GM21367 (cell line): Measurements from ENCODE around the gene TRAF7.

ENCODE experiments used
- ATAC-seq: cut with Tn5 transposase; IDR thresholded peaks from one replicate; pipeline ENCODE4 v1.9.1; 2021; ENCODE audit not compliant: unreplicated experiment

TRAF7 gene

DNA sequence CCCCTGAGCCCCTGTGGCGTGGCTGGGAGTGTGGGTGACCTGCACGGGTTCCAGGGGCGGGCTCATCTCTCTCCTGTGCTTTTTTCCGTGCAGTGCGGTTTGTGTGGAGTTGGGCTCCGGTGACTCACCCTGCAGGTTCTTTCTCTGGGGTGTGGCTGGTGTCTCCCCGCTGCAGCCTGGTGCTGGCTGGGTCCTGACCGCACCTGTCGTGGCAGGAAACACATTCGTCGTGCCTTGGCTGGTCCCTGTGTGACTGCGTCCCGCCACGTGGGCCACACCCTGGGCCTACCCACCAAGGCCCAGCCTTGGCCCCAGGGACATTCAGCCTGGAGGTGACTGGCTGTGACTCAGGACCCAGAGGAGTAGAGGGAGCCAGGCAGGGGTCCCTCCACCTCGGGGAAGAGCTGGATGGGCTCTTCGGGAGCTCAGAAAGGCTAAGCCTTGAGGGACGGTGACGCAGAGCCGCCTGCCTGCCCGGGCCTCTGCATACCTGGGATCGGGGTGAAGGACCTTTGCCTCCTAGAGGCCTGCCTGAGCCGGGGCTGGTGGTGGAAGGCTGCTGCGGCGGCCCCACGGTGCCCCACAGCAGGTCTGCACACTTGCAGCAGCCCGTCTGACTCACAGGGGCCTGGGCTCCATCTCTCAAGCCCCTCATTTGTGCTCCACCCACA is 7.8 kb downstream of the TRAF7 start:
- ATAC-seq = no peak

DNA sequence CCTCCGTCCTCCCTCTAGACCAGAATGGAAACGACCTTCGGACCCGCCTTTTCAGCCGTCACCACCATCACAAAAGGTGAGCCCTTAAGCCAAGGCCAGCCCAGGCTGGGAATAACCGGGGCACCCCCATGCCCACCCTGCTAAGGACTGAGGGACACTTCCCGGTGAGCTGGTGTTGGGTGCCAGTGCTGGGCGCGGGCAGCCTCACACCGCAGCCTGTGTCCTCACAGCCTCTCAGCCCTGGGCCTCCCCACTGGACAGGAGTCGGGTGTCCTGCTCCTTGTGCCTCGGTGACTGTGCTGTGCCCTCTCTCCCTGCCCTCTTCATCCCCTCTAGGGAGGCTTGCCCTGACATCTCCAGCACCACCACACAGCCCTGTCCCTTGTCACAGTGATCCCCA is 10.3 kb downstream of the TRAF7 start:
- ATAC-seq = no peak

DNA sequence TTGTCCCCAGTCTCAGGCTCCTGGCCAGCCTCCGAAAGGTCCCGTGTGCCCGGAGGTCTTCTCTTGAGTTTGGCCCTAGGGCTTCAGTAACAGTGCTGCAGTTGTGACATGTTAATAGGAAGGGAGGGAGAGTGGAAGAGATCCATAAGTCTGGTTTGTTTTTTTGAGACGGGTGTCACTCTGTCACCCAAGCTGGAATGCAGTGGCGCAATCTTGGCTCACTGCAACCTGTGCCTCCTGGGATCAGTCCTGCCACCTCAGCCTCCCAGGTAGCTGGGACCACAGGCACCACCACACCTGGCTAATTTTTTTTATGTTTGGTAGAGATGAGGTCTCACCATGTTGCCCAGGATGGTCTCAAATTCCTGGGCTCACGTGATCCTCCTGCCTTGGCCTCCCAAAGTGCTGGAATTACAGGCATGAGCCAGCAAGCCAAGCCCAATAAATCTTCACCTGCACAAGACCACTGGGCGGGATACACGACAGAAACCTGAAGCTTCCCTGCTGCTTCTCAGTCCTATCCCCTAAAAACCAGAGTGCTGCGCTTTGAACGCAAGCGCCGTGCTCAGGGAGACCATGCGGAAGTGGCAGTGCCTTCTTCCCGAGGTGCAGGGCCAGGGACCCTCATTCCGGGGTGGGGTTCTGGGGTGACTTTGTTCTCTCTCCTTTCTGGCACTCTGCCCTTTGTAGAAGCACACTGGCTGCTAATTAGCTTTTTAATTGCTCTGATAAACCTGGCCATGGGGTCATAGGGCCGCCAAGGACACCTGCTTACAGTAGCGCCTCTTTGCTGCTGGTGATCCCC is 10.9 kb downstream of the TRAF7 start:
- no peak for ATAC-seq

DNA sequence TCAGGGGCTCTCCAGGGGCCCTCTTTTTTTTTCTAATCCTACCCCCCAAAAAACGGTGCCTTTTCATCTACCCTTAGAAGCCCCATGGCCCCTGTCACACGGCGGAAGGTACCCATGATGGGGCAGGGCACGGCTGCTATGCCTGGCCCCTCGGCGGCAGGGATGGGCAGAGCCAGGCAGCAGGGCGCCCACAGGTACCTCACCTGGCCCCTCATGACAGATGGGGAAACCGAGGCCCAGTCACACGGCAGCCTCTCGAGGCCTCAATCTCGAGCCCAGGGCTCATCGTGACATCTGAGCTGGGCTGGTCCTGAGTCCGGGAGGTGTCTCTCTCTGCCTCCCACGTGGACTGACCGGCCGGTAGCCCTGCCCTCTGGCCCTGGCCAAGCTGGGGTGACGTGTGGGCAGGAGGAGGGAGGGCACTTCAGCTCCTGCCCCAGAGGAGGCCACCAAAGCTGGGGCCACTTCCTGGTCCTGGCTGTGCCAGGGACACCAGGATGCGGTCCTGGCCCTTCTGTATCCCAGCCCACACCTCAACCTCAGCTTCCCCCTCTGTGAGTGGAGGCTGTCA is 11.6 kb downstream of the TRAF7 start:
- no peak for ATAC-seq

DNA sequence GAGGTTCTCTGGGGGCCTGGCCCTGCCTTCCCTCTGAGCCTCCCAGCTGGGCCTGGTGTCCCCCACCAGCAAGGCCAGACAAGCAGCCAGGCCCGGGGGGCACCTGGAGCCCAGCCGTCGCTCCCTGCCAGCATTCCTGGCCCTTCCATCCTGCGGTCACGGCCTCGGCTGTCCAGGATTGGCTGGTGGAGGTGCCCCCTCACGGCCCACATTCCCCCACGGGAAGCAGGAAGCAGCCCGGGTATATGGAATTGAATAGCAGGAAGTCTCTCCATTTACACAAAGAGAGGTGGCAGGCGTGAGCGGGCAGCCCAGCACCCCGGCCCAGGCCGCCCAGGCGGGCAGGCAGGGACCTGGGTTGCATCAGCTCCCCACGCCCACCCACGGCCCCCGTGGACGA is 14.5 kb downstream of the TRAF7 start:
- ATAC-seq = no peak

DNA sequence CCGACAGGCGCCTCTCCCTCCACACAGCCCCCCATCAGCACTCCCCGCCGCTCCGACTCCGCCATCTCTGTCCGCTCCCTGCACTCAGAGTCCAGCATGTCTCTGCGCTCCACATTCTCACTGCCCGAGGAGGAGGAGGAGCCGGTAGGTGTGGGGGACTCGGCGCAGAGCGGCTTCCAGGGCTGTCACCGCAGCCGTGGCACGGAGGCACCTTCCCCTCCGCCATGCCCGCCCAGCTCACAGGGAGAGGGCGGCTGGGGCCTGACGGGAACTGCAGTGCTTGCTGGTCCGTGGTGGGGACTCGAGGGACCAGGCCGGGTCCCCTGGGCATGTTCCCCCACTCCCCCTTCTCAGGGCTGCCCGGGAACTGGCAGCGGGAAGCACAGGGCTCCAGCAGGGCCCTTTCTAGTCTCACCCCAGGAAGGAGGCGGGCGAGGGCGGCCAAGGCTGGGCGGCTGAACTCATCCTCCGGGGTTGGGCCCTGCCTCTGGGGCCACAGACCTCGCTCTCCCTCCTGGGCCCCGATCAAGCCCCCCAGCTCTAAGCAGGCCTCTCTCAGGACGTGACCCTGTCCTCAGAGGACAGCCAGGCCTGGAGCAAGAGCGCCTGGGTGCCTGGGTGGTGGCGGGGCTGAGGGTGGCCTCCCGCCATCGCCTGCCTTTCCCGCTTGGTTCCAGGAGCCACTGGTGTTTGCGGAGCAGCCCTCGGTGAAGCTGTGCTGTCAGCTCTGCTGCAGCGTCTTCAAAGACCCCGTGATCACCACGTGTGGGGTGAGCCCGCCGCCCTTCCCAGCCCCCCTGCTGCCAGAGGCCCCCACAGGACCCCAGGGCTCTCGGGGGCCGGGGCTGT is 15.2 kb downstream of the TRAF7 start:
- no peak for ATAC-seq

DNA sequence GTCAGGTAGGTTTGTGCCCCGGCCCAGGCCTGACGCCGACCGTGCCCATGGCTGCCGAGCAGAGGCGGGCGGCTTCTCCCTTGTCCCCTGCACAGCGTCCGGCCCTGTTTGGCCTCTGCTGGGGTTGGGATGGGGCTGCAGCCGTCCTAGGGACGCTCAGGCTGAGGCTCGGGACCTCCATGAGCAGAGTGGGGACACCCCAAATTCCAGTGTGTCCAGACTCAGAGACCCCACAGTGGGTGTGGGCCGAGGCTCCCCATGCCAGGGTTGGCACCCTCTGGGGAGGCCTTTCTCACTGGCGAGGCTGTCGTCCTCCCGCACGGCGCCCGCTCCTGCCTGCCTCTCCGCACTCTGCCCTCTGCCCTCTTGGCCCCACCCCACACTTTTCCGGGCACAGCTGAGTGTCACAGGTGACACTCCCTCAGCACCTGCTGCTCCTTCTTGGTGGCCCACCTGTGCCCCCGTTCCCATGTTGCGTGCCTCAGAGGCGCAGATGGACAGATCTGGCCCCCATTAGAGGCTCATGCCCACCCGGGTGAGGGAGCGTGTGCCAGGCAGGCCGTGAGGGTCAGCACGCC is 16.1 kb downstream of the TRAF7 start:
- no peak for ATAC-seq

DNA sequence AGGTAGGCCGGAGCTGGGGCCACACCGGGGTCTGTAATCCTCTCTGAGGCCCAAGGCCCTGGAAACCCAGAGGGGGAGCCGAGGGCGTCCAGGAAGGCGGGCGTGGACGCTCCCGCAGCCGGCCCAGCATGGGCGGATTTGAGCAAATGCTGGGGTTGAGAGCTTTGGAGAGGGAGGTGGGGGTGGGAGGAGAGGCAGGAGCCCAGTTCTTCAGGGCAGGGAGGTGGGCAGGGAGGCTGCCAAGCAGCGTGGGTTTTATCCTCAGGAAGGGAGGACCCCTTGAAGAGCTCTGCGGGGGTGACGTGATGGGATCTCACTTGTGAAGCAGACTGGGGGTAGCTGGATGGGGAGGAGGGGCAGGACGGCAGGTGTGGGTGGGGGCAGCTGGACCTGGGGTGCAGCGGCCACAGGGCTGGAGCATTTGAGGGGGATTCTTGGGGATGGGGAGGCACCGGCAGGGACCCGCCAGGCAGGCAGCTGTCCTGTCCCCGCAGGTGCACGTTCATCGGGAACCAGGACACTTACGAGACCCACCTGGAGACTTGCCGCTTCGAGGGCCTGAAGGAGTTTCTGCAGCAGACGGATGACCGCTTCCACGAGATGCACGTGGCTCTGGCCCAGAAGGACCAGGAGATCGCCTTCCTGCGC is 17.2 kb downstream of the TRAF7 start:
- ATAC-seq = no peak

DNA sequence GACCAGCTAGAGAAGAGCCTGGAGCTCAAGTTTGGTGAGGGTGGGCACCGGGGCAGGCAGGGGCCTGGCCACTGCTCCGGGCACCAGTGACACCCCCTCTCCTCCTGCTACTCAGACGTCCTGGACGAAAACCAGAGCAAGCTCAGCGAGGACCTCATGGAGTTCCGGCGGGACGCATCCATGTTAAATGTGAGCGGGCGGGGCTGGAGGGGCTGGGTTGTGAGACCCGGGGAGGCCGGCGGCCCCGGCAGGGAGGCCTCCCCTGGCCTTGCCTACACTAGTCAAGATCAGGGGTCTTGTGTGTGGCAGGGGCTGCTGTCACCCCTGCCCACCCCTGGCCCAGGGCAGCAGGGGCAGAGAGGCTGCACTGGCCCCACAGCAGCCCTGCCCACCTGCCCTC is 17.8 kb downstream of the TRAF7 start:
- no peak for ATAC-seq

DNA sequence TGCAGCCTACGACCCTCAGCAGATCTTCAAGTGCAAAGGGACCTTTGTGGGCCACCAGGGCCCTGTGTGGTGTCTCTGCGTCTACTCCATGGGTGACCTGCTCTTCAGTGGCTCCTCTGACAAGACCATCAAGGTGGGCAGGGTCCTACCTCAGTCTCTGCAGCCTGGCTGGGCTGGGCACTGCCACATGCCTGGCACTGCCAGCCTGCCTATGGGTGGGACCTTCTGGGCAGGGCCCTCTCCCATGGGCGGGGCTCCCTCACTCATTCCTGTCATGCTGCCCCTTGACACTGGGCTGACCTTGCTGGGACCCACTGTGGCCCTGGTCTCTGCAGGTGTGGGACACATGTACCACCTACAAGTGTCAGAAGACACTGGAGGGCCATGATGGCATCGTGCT is 18.3 kb downstream of the TRAF7 start:
- ATAC-seq = no peak

DNA sequence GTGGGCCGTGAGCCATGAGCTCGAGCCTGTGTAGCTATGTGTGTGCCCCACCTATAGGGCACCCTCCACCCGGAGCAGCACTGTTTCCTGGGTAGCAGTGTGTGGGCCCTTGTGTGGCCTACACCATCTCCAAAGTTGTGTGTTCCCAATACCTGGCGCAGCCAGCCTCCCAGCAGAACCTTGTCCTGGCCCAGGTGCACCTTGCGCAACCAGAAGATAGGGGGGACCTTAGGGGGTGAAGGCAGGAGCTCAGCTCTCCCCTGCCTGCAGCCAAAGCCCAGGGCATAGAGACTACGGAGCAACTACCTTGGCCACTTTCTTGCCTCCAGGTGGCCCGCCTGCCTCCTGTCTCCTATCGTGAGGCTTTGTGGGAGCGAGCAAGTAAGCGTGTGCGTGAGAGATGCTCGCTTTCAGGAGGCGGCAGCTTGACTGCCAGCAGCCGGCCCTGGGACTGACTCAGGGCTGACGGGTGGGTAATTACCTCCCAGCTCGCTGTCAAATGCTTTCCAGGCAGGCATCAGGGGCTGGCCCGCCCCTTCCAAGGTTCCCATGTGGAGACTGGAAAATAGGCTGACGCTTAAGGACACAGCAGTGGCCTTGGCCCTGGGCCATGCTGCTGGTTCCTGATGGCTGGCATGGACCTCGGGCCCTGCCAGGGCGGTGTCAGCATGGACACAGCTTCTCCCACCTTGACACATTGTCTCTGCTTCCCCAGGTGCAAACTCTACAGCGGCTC is 19.0 kb downstream of the TRAF7 start:
- no peak for ATAC-seq

DNA sequence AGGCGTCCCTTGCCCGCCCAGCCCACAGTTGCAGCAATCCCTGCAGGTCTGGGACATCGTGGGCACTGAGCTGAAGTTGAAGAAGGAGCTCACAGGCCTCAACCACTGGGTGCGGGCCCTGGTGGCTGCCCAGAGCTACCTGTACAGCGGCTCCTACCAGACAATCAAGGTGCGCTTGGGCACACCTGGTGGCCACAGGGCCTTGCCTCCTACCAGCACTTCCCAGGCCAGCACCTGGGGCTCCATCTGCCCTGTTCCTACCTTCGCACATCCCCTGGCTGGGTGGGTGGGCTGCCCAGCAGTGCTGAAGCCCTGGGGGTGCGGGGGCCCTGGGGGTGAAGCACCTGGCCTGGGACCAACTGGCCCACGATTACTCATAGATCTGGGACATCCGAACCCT is 19.9 kb downstream of the TRAF7 start:
- no peak for ATAC-seq

DNA sequence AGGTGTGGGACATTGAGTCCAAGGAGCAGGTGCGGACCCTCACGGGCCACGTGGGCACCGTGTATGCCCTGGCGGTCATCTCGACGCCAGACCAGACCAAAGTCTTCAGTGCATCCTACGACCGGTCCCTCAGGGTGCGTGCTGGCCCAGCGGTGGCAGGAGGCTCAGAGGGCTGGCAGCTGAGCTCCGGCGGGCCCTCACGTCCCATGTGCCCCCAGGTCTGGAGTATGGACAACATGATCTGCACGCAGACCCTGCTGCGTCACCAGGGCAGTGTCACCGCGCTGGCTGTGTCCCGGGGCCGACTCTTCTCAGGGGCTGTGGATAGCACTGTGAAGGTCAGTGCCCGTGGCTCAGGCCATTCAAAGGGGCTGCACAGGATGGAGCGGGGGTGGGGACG is 20.5 kb downstream of the TRAF7 start:
- no peak for ATAC-seq

DNA sequence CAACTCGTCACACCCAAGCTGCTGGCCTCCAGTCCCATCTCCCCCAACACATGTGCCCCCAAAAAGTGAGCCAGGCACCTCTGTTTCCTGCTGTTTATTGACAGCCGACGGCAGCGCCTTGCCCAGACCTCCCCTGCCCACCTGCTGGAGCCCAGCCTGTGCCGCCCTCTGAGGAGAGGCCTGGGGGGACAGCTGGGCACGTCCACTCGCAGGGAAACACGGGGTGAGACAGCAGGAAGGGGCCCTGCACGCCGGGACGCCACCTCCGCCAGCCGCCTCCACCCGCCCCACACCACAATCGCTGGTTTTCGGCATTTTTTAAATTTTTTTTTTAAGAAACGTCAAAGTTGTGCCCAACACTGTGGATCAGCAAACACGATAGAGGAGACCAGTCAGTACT is 21.5 kb downstream of the TRAF7 start:
- ATAC-seq = no peak

DNA sequence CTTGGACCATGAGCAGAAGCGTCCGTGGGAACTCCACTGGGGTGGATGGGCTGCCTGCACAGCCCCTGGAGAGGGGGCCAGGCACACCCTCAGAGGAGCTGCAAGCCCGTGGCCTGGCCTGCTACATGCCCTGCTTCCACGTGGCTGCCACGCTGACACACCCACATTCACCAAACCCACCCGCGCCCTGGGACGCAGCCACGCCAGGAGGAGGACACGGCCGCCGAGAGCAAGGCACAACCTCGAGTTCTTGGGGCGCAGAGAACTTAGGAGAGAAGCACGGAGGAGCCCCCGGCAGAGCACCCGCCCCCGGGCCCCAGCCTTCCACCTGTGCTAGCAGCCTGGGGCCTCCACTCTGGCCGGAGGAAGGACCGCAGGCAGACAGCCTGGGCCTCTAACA is 22.0 kb downstream of the TRAF7 start:
- ATAC-seq = no peak

DNA sequence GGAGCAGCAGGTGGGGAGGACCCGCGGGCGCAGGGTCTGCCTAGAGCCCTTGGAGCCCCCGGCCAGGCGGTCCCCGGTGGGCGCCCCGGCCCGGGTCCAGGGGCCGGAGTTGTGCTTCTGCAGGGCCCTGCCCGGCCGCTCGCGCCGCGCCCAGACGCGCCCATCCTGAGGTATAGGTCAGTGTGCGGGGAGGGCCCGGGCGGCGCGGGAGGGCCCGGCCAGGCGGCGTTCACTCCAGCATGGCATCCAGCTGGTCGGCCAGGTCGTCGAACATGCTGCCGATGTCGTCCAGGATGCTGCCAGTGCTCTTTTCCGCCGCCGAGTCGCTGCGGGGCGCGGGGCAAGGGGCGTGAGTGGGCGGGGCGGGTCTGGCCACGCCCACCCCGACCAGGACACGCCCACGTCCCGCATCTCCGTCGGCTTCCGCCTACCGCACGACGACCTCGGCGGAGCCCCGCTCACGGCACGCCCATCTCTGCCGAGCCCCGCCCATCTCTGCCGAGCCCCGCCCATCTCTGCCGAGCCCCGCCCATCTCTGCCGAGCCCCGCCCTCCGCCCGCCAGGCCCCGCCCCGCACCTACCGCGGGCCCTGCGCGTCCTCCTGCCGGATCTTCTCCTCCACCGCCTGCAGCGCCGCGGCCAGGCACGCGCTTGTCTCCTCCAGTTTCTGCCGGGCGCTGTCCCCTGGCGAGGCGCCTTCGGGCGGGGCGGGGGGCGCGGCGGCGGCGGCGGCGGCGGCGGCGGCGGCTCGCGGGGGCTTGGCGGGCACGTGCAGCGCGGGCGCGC is 22.9 kb downstream of the TRAF7 start:
- no peak for ATAC-seq

DNA sequence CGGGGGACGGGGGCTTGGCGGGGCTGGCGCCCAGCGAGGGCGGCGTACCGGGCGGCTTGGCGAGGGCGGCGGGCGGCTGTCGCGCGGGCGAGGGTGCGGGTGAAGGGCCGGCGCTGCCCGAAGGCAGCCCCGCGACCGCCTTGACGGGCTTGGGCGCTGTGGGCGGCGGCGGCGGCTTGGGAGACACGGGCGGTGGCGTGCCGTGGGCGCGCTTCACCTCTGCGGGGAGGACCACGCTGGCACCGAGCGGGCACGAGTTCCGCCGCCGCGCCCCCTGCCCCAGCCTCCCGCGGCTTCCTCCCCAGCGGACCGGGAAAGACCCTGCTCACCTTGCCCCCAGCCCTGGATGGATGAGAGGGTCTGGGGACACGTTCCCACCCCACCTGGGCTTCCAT is 23.5 kb downstream of the TRAF7 start:
- ATAC-seq = no peak

DNA sequence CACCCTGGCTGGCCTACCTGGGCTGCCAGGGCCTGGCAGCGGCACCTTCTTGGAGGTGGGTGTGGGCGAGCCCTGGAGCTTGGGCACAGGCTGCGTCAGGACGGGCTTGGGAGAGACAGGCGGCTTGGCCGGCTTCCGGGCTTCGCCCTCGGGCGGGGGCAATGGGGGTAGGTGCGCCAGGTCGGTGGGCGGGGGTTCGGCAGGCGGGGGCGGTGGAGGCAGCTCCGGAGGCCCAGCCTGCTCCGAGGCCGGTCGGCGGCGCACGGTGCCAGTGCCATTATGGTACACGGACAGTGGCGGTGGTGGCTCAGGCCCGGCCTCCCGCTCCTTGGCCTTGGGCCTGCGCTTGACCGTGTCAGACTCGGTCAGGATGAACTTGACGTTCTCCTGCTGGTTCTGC is 24.0 kb downstream of the TRAF7 start:
- ATAC-seq = no peak

DNA sequence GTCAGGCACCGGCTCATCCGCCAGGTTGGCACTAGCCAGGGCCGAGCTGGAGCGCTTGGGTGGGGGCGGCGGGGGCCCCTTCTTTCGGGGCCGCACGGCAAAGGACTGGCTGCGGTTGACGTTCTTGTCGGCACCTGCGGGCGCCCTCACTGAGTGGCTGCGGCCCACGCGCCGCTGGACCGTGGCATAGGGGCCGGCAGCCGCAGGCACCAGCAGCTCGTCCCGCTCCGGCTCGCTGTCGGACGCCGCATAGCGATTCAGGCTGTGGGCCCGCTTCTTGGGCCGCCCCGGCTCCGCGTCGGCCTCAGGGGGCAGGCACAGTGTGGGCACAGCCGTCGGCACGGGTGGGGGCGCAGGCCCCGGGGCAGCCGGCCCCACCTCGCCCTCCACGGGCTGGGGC is 24.9 kb downstream of the TRAF7 start:
- no peak for ATAC-seq
